Hematopoietic multipotent progenitor cell treated with erythropoietin and hydrocortisone succinate and interleukin-3 and kit ligand, for 6 days (in vitro differentiated cells): ENCODE results near the gene VTCN1.
"Not testable (repeated sequence)": the region's sequence is repeated elsewhere in the genome, so short reads cannot be mapped to it uniquely, and the experiment has no call there.

Source experiments
- DNase-seq: peaks from one replicate; pipeline ENCODE4 v3.0.0-alpha.2; 2015

The VTCN1 gene

GRCh38 chr1:117162816-117163215 is 47.9 kb downstream of the VTCN1 start:
- DNase-seq, result no peak

- no peak for DNase-seq
Measured at GRCh38 chr1:117161887-117162286, 48.8 kb downstream of the VTCN1 start.

- not testable (repeated sequence) for DNase-seq
Measured at GRCh38 chr1:117151305-117151704, 59.4 kb downstream of the VTCN1 start.

DNA sequence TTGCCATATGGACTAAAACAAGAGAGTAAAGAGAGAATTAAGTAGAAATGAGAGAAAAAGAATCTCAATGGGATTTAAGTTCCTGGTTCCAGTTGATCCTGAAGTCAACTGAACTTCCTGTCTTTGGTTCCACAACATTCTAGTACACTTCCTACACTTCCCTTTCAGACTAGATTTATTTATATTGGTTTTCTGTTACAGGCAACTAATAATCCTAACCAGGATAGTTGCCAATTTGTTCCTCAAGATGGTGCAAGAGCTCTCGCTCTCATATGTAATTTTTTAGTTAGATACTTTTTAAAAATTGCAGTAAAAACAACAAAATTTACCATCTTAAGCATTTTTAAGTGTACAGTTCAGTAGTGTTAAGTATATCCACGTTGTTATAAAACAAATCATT is 60.4 kb downstream of the VTCN1 start:
- DNase-seq, result no peak

GRCh38 chr1:117147856-117148588 is 62.7 kb downstream of the VTCN1 start:
- no peak for DNase-seq

DNA sequence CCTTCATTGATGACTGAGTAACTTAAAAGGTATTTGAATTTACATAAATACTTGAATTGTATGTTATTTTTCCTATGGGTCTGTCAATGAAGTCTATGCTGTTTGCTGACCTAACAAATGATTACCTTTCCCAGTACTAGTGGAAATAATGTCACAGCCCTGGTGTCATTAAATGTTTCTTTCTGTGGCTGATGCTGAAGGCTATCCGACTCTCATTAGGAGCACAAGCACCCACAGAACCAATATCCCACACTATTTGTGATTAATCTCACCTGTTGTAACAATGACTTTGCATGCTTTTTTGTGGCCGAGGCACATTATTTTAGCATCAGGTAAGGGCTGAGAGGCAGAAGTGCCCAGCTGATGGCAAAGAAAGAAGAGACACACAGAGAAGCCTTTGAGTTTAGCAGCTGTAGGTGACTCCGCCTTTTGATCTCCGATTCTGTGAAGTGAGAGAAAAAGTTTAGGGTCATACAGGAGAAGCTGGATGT is 63.3 kb downstream of the VTCN1 start:
- DNase-seq, result no peak

GRCh38 chr1:117146575-117147340 is 64.0 kb downstream of the VTCN1 start:
- no peak for DNase-seq

- DNase-seq, result no peak
Measured at GRCh38 chr1:117146072-117146471, 64.7 kb downstream of the VTCN1 start.

DNA sequence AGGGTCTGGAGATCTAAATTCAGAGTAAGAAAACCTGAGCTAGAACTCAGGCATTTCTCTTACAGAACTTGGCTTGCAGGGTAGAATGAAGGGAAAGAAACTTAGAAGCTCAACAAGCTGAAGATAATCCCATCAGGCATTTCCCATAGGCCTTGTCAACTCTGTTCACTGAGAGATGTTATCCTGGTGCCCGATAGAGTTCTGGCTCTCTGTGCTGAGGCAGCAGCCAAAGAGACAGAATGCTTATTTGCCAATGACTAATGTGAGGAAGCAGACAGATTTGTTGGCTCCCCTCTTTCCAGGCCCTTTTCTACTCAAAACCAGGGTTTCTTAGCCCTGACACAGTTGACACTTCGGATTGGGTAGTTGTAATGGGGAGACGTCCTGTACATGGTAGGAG is 66.9 kb downstream of the VTCN1 start:
- DNase-seq, result no peak

- no peak for DNase-seq
Measured at GRCh38 chr1:117143172-117143571, 67.6 kb downstream of the VTCN1 start.

- no peak for DNase-seq
Measured at GRCh38 chr1:117142200-117142599, 68.5 kb downstream of the VTCN1 start.

DNA sequence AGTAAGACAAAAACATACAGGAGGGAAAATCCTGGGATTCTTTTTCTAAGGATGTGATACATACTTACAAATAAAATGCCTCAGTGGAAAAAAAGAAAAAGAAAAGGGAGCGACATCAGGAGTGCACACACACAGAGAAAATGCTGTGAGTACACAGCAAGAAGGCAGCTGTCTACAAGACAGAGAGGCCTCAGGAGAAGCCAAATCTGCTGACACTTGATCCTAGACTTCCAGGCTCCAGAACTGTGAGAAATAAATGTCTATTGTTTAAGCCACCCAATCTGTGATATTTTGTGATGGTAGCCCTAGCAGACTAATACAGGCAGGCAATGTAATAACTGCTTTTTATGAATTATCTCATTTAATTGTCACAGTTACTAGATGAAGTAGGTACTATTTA is 72.2 kb downstream of the VTCN1 start:
- no peak for DNase-seq

GRCh38 chr1:117138106-117138505 is 72.6 kb downstream of the VTCN1 start:
- no peak for DNase-seq

DNA sequence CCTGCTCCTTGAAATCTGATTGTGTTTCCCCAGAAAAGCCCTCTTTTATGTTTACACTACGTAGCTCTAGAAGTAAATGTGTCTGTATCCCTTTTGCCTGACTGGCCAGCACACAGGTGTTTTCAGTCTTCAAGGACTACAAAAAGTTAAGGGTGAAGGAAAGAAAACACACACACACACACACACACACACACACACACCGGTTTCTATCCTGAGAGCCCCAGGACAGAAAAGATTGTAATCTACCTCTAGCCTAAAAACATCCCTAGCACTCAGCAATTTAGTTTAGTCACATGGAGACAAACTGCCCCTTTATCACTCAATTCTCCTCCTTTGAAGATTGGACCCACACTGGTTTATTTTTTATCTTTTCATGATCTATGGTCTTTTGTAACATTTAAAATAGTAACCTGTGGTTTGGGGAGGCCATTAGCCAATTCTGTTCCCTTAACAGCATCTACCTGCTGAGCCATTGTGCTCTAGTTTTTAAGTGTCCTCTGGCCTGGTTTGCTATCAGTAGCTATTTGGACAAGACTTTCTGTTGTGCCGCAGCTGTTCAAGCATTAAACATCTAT is 73.4 kb downstream of the VTCN1 start:
- DNase-seq, result no peak

DNA sequence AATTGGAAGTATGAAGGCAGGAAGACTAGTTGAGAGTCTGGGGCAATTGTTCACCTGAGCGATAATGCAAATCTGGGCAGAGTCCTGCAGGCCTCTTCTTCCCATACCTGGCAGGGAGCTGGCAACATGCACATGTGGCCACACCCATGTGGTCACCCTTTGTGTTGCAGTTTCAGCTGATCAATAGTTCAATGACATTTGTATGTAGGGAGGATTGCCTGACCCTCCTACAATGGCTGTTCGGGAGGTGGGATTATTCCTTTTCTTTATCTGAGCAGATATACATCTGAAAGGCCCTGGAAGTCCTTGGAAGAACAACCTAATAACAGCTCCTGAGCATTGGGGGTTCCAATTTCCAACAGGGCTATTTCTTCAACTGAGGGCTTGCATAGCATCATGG is 74.0 kb downstream of the VTCN1 start:
- DNase-seq, result no peak

GRCh38 chr1:117135329-117135728 is 75.4 kb downstream of the VTCN1 start:
- DNase-seq, result no peak

- DNase-seq, result no peak
Measured at GRCh38 chr1:117130526-117130925, 80.2 kb downstream of the VTCN1 start.

DNA sequence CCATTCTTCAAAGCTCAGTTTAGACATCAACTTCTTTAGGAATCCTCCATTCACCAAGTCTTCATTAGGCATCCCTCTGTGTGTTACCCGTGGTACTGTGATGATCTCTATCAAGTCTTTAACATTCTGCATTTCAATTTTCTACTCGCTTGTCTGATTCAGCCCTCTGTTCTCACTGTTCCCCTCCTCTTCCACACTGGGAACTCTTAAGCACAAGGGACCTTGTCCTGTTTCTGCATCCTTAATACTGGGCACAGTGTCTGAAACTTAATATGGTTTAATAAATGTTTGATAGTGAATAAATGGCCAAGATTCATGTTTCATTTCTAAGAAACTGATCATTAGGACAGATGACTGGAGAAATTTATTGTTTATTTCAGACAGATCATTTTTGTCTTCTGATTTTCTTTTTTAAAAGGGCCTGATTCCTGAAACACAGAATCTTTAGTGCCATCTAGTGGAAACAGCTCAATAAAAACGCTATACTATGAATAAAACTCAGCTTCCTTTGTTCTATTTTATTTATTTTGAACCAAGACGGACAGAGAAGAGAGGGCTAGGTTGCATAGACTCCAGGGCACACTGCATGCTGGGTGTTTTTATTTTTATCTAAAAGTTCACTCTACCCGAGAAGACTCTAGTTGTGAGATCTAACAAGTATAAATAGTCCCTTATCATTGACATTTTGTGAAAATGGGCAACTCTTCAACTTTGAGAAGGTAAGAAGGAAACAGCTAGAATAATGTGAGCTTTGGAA is 82.2 kb downstream of the VTCN1 start:
- DNase-seq, result peak; percentile 79

- no peak for DNase-seq
Measured at GRCh38 chr1:117127795-117128194, 82.9 kb downstream of the VTCN1 start.

- no peak for DNase-seq
Measured at GRCh38 chr1:117124661-117125060, 86.1 kb downstream of the VTCN1 start.

- no peak for DNase-seq
Measured at GRCh38 chr1:117123274-117123673, 87.5 kb downstream of the VTCN1 start.

DNA sequence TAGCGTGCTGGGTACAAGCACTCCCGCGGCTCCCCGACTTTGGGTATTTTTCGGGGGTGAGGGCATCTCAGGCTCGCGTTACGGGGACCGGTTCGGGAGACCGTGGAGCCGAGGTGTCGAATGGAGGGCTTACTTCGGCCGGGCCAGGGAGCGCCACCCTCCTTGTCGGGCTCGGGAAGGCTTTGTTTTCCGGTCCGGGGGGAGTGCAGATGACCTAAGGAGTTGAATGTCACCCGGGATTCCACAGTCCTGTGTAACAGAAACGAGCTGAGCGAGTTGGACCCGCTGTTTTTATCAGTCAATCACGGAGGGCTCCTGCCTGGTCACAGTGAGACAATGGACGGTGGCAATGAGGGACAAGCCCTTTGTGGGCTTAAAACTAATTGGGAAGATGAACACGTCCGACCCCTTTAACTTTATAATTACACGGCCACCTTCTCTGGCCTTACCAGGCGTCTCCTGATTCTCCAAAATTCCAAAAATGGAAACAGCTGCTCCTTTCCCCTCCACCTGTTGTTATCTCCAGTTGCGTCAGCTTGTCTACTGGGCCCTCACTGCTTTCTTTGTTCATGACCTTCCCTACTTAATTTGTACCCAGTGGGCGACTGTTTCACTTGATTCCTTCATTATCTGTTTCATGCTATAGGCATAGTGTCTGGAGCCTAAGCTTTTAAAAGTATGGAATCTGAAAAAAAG is 88.2 kb downstream of the VTCN1 start:
- no peak for DNase-seq
